Spleen (tissue), 11 donors: ENCODE measurements around the gene ZSCAN5A. TPM values are rescaled to one million over a fixed set of nuclear protein-coding genes. Genes with fewer than 3 reads are reported as not detected.
A peak's percentile ranks its signal among the peaks of the same experiment; 100 is the strongest.

Experiments used
- DNase-seq: peaks from one replicate; pipeline ENCODE4 v3.0.0-alpha.2; 2020
- H3K27ac ChIP-seq, 8 donors: fragments of 200-600 bp; sonication (generic) in 7 of 8; 1 replicate in 4 of 8; 2 replicates in 4 of 8; pipeline versions ENCODE4 v1.5.0 to v1.8.0; 2016 to 2021; ENCODE audit warnings: inconsistent platforms in 4 of 8, mild to moderate bottlenecking in 4 of 8, moderate library complexity in 1 of 8
- H3K27me3 ChIP-seq, 7 donors: fragments of 200-600 bp; sonication (generic) in 6 of 7; replicated peaks in 1 of 7; 1 replicate in 4 of 7; 2 replicates in 3 of 7; pipeline versions ENCODE4 v1.5.0 to v1.8.0; 2016 to 2021; ENCODE audit warnings: inconsistent platforms in 3 of 7, mild to moderate bottlenecking in 1 of 7
- H3K36me3 ChIP-seq, 6 donors: fragments of 200-600 bp; sonication (generic) in 5 of 6; 1 replicate in 4 of 6; 2 replicates in 2 of 6; pipeline versions ENCODE4 v1.5.0 to v1.8.0; 2016 to 2021; ENCODE audit warnings: inconsistent platforms in 2 of 6
- H3K4me1 ChIP-seq, 6 donors: fragments of 200-600 bp; sonication (generic) in 5 of 6; 1 replicate in 3 of 6; 2 replicates in 3 of 6; pipeline versions ENCODE4 v1.5.0 to v1.8.0; 2016 to 2021; ENCODE audit warnings: inconsistent platforms in 3 of 6
- H3K4me3 ChIP-seq, 8 donors: fragments of 200-600 bp; sonication (generic) in 7 of 8; 1 replicate in 4 of 8; 2 replicates in 4 of 8; pipeline versions ENCODE4 v1.5.0 to v1.8.0; 2016 to 2021; ENCODE audit warnings: inconsistent platforms in 4 of 8, mild to moderate bottlenecking in 4 of 8, moderate library complexity in 2 of 8
- H3K9me3 ChIP-seq, 8 donors: fragments of 200-600 bp; sonication (generic) in 7 of 8; 1 replicate in 4 of 8; 2 replicates in 4 of 8; pipeline versions ENCODE4 v1.5.0 to v1.8.0; 2016 to 2021; ENCODE audit warnings: inconsistent platforms in 4 of 8
- CTCF ChIP-seq, 11 experiments: fragments of 200-600 bp in 7 of 11; fragments of 450-650 bp in 4 of 11; sonication (generic) in 4 of 11; IDR thresholded peaks in 8 of 11; conservative IDR thresholded peaks in 3 of 11; 1 replicate in 7 of 11; 2 replicates in 4 of 11; pipeline versions ENCODE4 v1.4.0 to v1.8.0; 2016 to 2021; ENCODE audit warnings: antibody characterized with exemption in 11 of 11, inconsistent platforms in 4 of 11, mild to moderate bottlenecking in 1 of 11
- POLR2A ChIP-seq, 3 donors: fragments of 450-650 bp; IDR thresholded peaks; one replicate each; pipeline ENCODE4 v1.5.1; 2017; ENCODE audit warnings: antibody characterized with exemption in 3 of 3, mild to moderate bottlenecking in 1 of 3
- POLR2AphosphoS5 ChIP-seq, 3 donors: sonication (generic); formaldehyde crosslinking; IDR thresholded peaks; one replicate each; pipeline ENCODE4 v1.5.1; 2017; ENCODE audit warnings: antibody characterized with exemption in 3 of 3
- WGBS, 5 donors: extraction: QIAGEN DNeasy Blood & Tissue Kit in 3 of 5; methylation state at CpG; one replicate each; pipeline versions ENCODE4 v1.1.5 to v1.1.7; 2013 to 2018; 5-methylcytosine and 5-hydroxymethylcytosine counted together
- intact Hi-C: fragments of 100-400 bp; cut with DNase I; formaldehyde crosslinking; loops from one replicate; pipeline ENCODE4 v1.15.0; 2023; ENCODE audit warnings: low total_unique reads
- polyA plus RNA-seq, 3 donors: library from polyadenylated mRNA; stranded (reverse); fragments of 200-250 nt; gene quantifications; one replicate each; pipeline ENCODE4 v1.2.1, GENCODE V29; 2013
- total RNA-seq, 7 donors: library from RNA; depleted of rRNA in 3 of 7; stranded (reverse); fragments of >200 nt in 3 of 7; fragmentation: NEBNext Ultra II Directional in 4 of 7; extraction: Animal tissue kit (Norgen Biotek cat#: 25700) in 4 of 7; gene quantifications; one replicate each; pipeline versions ENCODE4 v1.1.0 to v1.2.1, GENCODE V29; 2016 to 2021
- donor health status: healthy with polysubstance abuse.
- donor health status: DM: no; HTN: no; CAD: no; lungs with moderate emphysema.
- donor health status: DM: no; HTN: no; CAD: no.
- donor health status: Bipolar disorder and iron deficiency.
- donor health status: healthy.
- donor health status: DM: no; HTN: no; CAD: no.
- donor health status: DM: yes; HTN: yes; CAD: no.

ZSCAN5A gene
- total and polyA plus RNA-seq, 10 donors: 3.4 to 18.7 (median 7.1) TPM

- Histone ChIP-seq H3K4me1 (peaks cover 0 to 18% (median 7%) of the 10 kb centered on the region in 6 donors), H3K27ac (no peak overlapping the region), H3K9me3 (no peaks in the 10 kb centered on the region), H3K36me3 (peaks cover 0 to 38% (median 0%) of the 10 kb centered on the region in 6 donors), H3K27me3 (no peaks in the 10 kb centered on the region), H3K4me3 (no peak overlapping the region)
- no peak for DNase-seq
- no peak for TF ChIP-seq POLR2AphosphoS5 (IDR thresholded peaks at IDR 0.05)
- no peak for TF ChIP-seq POLR2A (IDR thresholded peaks at IDR 0.05)
- no peak for TF ChIP-seq CTCF (IDR thresholded peaks at IDR 0.05 in 8 of 11, conservative IDR thresholded peaks at IDR 0.05 in 3 of 11)
- WGBS, 5 donors: 90 to 94% (median 91%) methylated on average over 9 of the region's 9 CpGs
- intact Hi-C loops: no loop called here
These were observed 10.4 kb downstream of the ZSCAN5A start for GRCh38 chr19:56304243-56304642.

DNA sequence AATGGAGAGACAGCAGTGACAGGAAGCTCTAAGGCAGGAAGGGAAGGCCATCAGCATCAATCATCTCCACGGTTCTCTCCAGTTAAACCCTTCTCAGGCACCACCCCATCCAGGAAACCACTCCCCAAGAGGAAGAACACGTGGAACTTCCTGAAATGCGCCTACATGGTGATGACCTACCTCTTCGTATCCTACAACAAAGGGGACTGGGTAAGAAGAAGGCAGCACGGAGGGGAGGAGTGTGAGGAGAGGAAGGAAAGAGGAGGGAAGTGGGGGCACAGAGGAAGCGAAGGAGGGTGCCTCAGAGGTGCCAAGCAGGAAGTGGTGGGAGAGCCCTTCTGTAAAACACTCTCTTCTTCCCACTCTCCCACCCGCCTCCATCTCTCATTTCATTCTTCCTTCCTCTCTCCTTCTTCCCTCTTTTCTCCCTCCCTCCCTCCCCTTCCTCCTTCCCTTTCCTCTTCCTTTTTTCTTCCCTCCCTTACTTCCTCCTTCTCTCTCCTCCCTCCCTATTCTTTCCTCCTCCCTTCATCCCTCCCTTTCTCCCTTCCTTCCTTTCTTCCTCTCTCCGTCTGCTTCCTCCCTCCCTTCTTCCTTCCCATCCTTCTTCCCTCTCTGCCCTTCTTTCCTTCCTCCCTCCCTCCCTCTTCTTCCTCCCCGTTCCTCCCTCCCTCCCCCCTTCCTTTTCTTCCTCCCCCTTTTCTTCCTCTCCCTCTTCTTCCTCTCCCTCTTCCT is 12.6 kb downstream of the ZSCAN5A start:
- intact Hi-C loops: no loop called here
- no peak for DNase-seq
- peaks cover 0 to 42% (median 0%) of the 10 kb centered on the region in 6 donors for H3K36me3 ChIP-seq
- H3K27ac ChIP-seq: peak overlapping the region in 2 of 8 donors; percentile 38 to 47
- peaks cover 0 to 14% (median 6%) of the 10 kb centered on the region in 6 donors for H3K4me1 ChIP-seq
- no peaks in the 10 kb centered on the region for H3K27me3 ChIP-seq
- TF ChIP-seq POLR2A (IDR thresholded peaks at IDR 0.05): no peak
- peak in 1 of 3 donors; percentile 31 for TF ChIP-seq POLR2AphosphoS5 (IDR thresholded peaks at IDR 0.05)
- TF ChIP-seq CTCF (IDR thresholded peaks at IDR 0.05 in 8 of 11, conservative IDR thresholded peaks at IDR 0.05 in 3 of 11): no peak
- no peaks in the 10 kb centered on the region for H3K9me3 ChIP-seq
- peak overlapping the region in 1 of 8 donors; percentile 1 for H3K4me3 ChIP-seq
- 24 to 42% (median 32%) methylated on average over 9 of the region's 9 CpGs for WGBS, 5 donors

DNA sequence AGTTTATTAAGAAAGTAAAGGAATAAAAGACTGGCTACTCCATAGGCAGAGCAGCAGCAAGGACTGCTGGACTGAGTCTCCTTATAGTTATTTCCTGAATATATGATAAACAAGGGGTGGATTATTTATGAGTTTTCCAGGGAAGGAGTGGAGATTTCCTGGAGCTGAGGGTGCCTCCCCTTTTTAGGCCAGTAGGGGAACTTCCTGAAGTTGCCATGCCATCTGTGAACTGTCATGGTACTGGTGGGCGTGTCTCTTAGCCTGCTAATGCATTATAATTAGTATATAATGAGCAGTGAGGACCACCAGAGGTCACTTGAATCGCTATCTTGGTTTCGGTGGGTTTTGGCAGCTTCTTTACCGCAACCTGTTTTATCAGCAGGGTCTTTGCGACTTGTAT is 13.5 kb downstream of the ZSCAN5A start:
- Histone ChIP-seq H3K27me3 (no peaks in the 10 kb centered on the region), H3K27ac (peak overlapping the region in 2 of 8 donors; percentile 38 to 47), H3K9me3 (no peaks in the 10 kb centered on the region), H3K4me1 (peaks cover 0 to 14% (median 6%) of the 10 kb centered on the region in 6 donors), H3K4me3 (no peak overlapping the region), H3K36me3 (peaks cover 0 to 51% (median under 1%) of the 10 kb centered on the region in 6 donors)
- TF ChIP-seq POLR2AphosphoS5 (IDR thresholded peaks at IDR 0.05): no peak
- 70 to 78% (median 73%) methylated on average over 5 of the region's 5 CpGs for whole genome bisulfite sequencing, 5 donors
- intact Hi-C loops: no loop called here
- DNase-seq: no peak

GRCh38 chr19:56299688-56300087 is 15.0 kb downstream of the ZSCAN5A start:
- Histone ChIP-seq H3K27me3 (no peaks in the 10 kb centered on the region), H3K9me3 (no peaks in the 10 kb centered on the region), H3K4me3 (no peak overlapping the region), H3K27ac (no peak overlapping the region), H3K36me3 (peaks cover 0 to 51% (median 2%) of the 10 kb centered on the region in 6 donors), H3K4me1 (peaks cover 0 to 14% (median 6%) of the 10 kb centered on the region in 6 donors)
- DNase-seq: no peak
- TF ChIP-seq POLR2A (IDR thresholded peaks at IDR 0.05) (no peak), CTCF (IDR thresholded peaks at IDR 0.05 in 8 of 11, conservative IDR thresholded peaks at IDR 0.05 in 3 of 11) (no peak), POLR2AphosphoS5 (IDR thresholded peaks at IDR 0.05) (no peak)
- intact Hi-C loops: no loop called here
- 94 to 98% (median 96%) methylated on average over 3 of the region's 3 CpGs for WGBS, 5 donors
